Limb (tissue), 2 donors: ENCODE measurements around the gene PRDX1.
A peak's percentile ranks its signal among the peaks of the same experiment; 100 is the strongest.
"Not testable (repeated sequence)": the region's sequence is repeated elsewhere in the genome, so short reads cannot be mapped to it uniquely, and the experiment has no call there.

Experiments used
- DNase-seq, 2 donors: peaks; one replicate each; pipeline ENCODE4 v3.0.0-alpha.2; 2016; ENCODE audit errors: extremely low spot score in 2 of 2

The PRDX1 gene

DNA sequence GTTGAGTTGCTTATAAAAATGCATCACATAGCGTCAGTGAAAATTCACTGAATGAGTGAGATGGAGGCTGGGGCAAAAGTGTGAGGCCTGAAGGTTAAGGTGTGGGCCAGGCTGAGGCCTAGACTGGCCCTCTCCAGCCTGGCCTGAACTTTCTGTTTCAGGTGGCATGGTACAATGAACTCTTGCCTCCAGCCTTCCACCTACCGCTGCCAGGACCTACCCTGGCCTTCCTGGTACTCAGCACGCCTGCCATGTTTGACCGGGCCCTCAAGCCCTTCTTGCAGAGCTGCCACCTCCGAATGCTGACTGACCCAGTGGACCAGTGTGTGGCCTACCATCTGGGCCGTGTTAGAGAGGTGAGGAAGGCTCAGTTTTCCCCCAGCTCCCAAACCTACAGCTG is 14.5 kb downstream of the PRDX1 start:
- no peak for DNase-seq

DNA sequence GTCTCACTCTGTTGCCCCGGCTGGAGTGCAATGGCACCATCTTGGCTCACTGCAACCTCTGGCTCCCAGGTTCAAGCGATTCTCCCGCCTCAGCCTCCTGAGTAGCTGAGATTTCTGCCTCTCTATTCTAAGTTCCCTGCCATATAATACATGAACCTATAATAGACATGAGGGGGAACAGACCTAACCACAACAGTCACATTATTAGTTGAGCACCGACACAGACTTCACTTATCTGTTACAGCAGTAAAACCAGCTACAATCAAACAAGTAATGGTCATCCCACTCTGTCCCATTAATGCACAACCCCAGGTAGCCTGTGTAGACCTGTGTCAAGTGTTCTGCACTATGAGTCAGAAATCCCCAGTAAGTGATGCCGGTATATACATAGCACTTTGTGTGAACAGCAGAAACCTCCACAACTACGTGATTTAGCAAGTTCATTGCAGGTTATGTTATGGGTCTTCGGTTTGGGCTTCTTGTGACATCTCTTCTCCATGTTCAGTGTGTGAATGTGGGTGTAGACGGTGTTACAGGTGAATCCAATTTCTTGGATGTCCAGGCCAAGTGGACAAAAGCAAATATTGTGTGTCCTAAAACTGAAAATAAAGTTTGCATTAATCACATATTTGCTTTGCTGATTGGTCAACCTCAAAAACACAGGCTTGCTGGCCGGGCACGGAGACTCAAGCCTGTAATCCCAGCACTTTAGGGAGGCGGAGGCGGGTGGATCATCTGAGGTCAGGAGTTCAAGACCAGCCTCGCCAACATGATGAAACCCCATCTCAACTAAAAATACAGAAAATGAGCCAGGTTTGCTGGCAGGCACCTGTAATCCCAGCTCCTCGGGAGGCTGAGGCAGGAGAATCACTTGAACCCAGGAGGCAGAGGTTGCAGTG is 18.0 kb downstream of the PRDX1 start:
- DNase-seq = no peak

DNA sequence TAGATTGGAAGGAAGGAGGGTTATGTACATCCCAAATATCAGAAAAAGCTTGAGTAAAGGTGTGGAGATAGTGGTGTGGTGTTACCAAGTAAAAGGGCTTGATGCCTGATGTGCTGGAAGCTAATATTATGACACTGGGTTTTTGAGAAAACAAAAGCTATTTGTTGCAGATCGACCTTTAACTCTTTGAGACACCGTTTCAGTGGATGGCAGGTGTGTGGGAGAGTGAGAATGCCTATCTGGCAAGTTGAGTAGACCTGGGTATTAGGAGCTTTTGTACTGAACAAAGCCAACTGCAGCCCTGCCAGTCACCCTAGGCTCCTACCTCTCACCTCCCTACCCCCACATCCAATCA is 20.2 kb downstream of the PRDX1 start:
- DNase-seq = no peak

DNA sequence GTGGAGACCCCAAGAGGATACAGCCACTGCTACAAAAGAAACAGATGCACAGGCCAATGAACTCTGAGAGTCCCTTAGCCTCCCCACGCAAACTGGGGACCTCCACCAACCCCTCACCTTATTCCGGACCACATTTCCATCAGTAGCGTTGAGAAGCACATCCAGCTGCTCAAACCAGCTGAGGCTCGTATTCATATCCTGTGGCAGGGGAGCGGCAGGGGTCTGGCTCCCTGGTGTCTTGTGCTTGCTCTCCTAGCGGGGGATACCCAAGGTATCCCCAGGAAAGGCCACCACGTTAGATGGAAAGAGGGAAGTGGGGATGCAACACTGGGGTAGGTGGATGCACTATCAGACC is 22.3 kb downstream of the PRDX1 start:
- no peak for DNase-seq

DNA sequence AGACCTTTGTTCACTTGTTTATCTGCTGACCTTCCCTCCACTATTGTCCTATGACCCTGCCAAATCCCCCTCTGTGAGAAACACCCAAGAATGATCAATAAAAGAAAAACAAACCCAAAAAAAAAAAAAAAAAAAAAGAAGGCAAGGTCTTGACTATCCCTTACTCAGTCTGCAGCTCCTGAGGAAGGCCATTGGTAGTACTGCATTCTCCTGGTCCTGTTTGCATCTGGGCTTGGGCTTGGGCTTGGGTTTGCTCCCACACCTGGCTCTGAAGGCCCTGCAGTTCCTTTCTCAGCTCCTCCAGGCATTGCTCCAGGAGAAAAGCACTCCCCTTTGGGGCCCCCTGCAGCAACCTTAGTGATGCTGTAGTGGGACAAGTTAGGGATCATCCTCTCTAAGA is 23.4 kb downstream of the PRDX1 start:
- DNase-seq = no peak

DNA sequence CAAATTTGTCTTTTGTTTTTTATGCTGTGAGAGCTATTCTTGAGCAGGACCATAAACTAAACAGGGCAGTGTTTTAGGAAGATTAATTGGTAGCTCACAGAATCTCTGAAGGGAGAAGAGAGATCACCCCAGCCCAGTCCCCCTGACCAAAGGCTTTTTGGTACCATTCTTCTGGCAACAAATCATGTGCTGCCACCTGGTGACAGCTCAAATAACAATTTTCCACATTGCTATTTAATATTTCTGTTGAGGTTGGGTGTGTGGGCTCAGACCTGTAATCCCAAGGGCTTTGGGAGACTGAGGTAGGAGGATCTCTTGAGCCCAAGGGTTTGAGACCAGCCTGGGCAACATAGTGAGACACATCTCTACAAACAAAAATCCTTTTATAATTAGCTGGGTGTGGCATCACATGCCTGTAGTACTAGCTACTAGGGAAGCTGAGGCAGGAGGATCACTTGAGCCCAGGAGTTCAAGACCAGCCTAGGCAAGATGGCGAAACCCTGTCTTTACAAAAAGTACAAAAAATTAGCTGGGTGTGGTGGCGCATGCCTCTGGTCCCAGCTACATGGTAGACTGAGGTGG is 28.5 kb downstream of the PRDX1 start:
- peak; percentile 34 to 44 for DNase-seq

DNA sequence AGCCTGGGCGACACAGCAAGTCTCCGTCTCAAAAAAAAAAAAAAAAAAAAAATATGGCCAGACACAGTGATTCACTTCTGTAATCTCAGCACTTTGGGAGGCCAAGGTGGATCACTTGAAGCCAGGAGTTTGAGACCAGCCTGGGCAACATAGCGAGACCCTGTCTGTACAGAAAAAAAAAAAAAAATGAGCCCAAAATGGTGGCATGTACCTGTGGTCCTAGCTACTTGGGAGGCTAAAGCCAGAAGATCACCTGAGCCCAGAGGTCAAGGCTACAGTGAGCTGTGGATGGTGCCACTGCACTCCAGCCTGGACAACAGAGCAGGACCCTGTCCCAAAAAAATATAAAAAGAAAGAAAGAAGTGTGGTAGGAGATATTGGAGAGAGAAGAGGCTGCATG is 29.0 kb downstream of the PRDX1 start:
- no peak for DNase-seq

DNA sequence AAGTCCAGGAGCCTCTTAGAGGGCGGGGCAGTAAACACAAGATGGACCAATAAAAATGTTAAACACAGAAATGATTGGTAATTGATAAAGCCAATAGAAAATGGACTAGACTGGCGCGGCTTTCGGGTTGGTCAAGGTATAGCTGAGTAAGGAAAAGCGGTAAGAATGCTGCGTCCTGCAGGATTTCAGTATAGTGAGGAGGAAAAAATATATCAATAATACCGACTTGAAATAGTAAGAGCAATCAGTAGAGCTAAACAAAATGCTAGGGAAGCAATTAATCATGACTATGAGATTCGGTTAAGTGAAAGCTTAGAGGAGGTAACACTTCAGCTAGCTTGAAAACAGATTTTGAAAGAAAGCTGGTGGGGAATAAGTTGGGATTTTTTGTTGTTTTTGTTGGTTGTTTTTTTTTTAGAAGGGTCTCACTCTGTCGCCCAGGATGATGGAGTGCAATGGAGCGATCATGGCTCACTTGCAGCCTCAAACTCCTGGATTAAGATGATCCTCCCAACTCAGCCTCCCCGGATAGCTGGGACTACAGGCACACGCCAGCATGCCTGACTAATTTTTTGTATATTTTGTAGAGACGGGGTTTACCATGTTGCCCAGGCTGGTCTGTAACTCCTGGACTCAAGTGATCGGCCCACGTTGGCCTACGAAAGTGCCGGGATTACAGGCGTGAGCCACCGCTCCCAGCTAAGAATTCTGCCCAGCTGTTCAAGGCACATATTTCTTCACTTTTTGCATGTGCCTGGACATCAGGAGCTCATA is 30.0 kb downstream of the PRDX1 start:
- DNase-seq = no peak

DNA sequence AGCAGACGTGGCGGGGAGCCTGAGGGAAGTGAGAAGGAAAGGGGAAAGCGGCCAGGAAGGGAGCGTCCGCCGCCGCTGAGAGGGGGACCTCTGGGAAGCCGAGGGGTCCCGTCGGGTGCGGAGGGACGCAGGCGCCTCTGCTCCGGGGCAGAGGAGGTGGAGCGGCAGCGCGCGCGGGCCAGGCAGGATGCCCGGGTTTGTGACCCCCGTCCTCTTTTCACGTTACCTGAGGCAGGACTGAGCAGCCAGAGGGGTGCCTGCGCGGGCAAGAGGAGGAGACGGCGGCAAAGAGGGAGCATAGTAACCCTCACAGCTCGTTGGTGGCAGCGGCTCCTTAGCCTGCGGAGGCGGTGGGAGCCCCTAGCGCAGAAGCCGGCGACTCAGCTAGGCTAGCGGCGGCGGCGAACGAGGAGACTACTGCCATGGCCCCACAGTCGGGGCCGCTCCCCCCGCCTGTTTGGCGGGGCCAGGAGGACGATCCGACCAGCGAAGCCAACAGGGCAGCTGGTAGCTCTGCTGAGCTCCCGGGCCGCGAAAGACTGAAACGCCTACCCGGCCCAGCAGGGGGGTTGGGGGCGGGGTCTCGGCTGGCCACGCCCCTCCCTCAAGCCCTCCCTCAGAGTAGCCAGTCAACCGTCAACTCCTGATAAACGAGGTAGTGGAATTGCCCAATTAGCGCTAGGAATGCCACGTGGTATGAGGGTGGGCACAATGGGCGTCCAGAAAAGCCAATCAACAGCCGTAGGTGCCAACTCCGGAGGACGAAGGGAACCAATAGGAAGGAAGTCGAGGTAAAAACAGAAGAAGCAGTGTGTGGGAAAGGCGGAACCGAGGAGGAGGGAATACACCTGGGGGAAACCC is 30.8 kb downstream of the PRDX1 start, which contains the start of gene TESK2:
TSS of gene TESK2 (minus strand) at position 538 of the 861 bp plus-strand sequence. CDS start 33,378 bp downstream, outside the sequence.
- peak; percentile 97 to 98 for DNase-seq

DNA sequence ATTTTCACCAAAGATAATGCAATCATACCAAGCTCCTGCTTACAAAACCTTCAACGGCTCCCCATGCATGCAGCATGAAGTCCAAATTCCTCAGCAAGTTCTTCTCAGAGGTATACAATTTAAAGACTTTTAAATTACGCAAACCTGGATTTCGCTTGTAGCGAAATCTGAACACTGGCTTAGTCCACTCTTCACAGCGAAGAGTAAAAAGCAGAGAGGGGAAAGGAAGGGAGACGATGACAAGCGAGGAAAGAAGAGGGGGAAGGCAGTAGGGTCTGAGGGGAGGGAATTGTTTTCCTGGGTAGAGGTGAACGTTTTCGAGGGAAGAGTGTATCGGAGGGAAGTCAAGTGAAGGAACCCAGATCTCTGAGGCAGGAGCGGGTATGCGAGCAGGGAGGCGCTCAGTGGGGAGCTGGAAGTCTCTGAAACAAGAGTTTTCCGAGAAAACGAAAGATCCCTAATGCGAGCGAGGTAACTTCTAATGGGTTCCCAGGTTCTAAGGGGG is 31.5 kb downstream of the PRDX1 start:
- DNase-seq = no peak

DNA sequence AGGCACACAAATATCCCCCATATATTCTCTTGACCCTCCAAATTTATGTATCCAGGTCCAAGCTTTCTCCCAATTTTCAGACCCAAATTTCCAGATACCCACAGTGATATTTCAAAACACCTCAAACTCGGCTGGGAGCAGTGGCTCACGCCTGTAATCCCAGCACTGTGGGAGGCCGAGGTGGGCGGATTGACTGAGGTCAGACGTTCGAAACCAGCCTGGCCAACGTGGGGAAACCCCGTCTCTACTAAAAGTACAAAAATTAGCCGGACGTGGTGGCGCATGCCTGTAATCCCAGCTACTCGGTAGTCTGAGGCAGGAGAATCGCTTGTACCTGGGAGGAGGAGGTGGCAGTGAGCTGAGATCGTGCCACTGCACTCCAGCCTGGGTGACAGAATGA is 32.3 kb downstream of the PRDX1 start:
- DNase-seq = not testable (repeated sequence)

DNA sequence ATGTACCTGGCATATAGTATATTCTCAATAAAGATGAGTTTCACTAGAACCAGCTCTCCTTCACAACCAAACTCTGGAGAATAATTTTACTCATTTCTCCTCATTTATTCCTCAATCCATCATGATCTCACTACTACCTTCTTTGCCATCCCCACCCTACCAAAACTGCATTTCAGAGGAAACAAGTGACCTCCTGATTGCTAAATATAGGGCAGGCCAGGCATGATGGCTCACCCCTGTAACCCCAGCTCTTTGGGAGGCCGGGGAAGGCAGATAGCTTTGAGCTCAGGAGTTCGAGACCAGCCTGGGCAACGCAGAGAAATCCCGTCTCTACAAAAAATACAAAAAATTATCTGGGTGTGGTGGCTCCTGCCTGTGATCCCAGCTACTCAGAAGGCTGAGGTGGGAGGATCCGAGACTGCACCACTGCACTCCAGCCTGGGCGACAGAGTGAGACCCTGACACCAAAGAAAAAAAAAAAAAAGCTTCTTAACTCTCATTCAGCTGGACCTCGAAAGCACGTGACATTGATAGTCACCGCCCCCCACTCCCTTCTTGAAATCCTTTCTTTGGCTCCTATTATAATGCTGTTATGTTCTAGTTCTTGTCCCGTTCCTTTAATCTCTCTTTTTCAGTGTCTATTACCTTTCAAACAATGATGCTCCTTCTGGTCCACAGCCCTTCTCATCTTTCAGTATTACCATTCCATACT is 32.9 kb downstream of the PRDX1 start:
- no peak for DNase-seq

DNA sequence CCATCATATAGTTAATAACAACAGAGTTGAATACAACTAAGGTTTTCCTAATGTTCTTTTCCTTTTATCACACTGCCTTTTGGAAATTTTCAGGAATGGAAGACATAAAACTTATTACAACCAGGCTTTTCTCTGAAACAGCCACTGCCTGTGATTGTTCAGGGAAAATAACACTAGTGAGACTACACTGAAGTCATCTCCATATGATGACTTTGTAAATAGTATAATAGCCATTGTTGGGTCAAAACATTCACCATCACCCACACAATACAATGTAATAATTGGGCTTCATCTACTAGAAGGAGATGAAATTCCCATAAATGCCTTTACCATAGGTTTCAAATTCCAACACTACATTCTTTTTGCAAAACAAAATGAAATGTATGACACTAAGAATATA is 35.7 kb downstream of the PRDX1 start:
- DNase-seq = no peak

DNA sequence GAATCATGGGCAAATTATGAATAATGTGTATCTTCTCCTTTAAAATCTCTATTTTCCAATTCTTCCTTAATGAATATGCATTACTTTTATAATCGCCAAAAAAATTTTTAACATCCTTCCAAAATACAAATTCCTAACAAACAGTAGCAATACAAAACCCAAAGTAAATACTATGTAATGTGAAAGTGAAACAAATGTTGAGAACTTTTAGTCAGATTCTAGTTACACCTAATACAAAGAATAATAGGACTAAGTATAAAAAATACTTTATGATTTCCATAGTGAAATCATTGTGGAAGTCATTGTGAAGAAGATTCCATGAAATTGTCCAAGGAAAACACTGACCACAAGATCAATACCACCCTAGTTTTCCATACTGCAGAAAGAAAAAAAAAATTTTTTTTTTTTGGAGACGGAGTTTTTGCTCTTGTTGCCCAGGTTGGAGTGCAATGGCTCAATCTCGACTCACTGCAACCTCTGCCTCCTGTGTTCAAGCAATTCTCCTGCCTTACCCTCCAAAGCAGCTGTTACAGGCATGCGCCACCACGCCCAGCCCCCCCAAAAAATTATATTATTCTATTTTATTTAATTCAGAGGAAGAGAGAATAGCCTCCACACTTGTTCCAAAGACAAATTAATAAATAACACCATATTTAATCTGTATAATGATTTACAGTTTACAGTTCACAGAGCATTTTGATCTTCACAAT is 42.5 kb downstream of the PRDX1 start:
- DNase-seq = no peak

DNA sequence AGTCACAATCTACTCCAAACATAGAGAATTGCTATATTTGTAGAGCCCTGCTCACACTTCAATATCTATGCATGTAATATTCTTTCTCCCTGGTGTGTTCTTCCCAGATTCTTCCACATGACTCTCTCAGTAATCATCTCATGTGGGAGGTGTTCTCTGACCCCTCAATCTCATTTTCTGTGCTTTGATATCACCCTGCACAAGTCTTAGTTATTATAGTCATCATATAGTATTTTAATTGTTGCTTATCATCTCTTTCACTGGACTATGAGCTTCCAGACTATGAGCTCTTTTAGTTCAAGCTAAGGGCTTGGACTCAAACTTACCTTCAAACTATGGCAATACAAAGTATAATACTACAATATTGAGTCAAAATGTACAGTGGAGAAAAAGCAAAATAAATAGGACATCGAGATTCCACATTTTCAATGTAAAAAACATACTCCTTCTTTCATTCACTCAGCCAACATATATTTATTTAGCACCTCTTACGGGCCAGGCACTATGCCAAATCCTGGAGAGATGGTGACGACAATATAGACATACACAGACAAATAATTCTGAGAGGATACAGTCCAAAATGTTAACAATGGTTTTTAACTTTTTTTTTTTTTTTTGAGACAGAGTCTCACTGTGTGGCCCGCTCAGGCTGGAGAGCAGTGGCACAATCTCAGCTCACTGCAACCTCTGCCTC is 43.4 kb downstream of the PRDX1 start:
- DNase-seq = no peak

DNA sequence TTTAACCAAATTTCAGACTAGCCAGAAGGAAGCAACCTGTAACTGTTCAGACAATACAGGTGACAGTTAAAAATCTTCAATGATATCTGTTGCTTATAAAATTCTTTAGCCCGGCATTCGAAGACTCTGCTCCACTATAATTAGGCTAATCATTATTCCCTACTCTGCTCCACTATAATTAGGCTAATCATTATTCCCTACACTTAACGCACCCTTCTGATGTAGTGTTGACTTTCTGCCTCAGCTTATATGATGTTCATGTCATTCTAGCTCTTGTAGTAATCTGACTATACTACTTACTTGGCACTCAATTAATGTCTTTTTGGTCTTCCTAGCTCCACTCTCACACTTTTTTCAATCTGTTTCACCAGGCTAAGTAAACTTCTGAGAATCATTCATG is 44.0 kb downstream of the PRDX1 start:
- no peak for DNase-seq

DNA sequence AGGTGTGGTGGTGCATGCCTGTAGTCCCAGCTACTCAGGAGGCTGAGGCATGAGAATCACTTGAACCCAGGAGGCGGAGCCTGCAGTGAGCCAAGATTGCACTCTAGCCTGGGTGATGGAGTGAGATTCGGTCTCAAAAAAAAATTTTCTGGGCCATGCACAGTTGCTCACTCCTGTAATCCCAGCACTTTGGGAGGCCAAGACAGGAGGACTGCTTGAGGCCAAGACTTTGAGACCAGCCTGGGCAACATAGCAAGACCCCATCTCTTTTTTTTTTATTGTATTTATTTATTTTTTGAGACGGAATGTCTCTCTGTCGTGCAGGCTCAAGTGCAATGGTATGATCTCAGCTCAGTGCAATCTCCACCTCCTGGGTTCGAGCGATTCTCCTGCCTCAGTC is 47.5 kb downstream of the PRDX1 start:
- not testable (repeated sequence) for DNase-seq

DNA sequence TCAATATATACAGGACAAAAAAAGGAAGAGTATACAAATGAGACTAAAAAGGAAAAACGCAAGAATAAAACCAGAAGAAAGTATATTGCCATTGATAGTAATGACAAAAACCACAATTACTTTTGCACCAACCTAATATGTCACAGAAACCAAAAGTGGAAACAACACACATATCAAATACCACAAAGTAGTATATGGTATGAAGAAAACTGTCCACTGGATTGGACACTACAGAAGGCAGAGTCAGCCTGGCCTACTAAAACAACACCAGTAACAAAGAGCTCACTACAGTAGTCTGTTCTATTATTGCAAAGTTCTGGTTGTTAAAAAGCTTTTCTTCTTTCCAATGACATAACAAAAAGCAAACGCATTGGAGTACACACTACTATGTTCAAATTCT is 48.4 kb downstream of the PRDX1 start:
- DNase-seq = no peak

DNA sequence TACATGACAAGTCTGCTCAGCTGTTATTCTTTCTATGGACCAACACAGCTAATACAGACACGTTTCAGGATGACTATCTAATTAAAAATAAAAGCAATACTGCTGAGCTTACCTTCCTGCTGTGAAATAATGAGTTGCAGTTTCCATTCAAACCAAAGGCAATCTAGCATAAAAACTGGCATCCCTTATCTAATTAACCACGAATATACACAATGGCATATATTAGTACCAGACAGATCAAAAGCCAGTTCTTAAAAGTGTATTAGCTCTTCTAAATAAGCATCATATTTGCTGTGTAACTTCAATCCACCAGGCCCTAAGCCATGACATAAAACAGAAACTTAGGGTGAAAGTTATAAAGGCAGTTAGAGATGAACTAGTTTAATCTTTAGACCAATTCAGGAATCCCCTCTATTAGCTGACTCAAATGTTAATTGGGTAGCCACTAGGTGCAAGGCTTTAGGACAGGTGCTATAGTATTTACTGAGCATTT is 51.3 kb downstream of the PRDX1 start:
- DNase-seq = no peak
